HG03039 (cell line): ENCODE measurements around the gene MICALL2.

Experiments used
- ATAC-seq: cut with Tn5 transposase; IDR thresholded peaks from one replicate; pipeline ENCODE4 v1.9.1; 2021; ENCODE audit warnings: mild to moderate bottlenecking, moderate library complexity; ENCODE audit not compliant: unreplicated experiment

The MICALL2 gene

DNA sequence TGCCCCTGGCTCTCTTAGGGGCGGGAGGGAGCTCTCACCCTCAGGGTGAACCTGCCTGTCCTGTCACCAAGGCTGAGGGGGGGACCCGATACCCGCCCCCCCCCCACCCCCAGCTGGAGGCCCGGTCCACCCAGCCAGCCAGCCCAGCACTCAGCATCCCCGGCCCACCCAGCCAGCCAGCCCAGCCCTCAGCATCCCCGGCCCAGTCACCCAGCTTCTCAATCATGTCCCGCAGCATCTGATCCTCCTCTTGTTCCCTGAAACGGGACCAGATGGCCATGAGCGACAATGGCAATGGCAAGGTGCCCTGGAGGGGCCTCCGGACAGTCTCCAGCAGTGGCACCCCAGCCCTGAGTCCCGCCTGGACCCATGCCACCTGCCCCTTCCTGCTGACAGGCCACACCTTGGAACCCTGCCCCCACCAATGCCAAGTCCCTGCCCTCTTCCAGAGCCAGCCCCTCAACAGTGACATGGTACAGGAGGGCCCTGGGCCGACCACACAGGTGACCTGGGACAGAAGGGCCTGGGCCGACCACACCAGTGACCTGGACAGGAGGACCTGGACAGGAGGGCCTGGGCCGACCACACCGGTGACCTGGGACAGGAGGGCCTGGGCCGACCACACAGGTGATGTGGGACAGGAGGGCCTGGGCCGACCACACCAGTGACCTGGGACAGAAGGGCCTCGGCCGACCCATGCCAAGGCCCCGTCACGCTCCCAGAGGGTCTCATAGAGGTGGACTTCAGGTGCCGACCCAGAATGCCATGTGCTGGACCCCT is 24.2 kb downstream of the MICALL2 start:
- no peak for ATAC-seq

DNA sequence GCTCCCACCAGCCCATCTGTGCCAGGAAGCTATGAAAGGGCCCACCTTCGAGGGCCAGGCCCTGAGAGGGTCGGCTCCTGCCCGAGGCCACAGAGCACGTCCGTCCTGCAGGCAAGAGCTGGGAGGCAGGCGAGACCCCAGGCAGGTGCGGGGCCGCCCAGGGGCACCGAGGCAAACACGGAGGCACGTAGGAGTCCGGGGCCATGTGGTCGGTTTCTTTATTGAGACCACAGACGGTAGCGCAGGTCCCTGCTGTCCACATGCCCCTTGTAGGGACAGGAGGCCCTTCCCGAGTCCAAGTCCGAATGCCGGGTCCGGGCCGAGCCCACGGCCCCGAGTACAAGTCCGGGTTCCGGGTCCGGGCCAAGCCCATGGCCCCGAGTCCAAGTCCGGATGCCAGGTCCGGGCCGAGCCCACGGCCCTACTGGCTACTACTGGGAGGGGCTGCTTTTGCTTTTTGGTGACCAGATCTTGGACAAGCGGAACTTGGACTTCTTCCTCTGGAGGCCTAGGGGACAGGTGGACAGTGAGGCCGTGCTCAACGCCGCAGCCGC is 25.0 kb downstream of the MICALL2 start:
- ATAC-seq: no peak

DNA sequence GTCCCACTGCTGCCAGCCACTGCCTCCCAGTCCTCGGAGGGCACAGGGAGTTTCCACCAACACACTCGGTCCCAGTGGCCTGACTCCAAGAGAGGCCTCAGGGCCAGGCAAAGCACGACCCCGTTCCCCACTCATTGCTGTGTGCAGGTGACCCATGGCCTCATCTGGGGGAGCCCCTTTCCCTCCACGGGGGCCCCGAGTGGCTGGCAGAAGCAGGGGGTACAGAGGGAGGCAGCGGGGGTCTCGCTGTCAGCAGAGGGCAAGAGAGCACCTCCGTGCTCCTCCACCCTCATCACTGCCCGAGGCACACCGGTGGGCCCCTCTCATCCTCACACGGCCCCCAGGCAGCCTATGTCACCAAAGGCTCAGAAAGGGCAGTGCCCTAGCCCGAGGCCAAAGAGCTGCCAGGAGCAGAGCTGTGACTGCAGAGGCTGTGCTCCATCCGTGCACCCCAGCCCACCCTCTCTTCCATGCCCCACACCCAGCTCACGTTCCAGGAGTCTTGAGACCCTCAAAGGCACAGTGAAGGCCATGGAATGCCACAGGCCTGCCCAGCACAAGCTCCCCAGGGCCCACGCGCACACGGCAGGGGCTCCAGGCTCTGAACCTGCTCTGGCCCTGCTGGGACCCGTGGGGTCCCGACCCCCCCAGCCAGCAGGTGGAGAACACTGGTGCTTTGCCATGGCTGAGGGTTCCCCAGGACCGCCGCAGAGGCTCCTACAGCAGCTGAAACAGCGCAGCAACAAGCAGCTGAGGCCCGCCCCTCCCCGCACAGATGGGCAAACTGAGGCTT is 25.9 kb downstream of the MICALL2 start:
- no peak for ATAC-seq

DNA sequence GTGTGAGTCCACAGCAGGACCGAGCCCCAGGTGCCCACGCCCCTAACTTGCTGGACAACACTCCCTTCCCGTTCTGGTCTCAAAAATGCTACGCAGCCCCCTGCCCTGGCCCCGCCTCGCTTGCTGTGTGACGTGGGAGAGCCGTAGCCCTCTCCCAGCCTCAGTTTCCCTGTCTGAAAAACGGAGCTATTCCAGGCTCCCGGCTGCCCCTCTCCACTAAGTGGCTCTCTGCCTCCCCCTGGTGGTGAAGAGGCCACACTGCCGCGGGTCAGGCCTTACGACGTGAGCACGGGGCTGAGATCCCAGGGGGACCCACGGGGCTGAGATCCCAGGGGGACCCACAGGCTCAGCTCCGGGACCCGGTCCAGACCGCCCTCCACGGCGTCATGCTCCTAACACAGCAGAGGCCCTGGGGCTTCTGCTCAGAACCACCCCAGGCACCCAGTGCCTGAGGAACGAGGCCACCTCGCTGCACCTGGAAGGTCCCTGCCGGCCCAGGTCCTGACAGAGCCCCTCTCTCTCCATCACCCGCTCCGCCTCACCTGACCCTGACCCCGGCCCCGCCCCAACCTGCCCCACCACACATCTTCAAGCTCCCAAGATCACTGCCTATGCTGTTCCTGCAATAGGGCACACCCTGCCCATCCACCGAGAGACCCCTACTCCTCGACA is 26.7 kb downstream of the MICALL2 start:
- ATAC-seq: no peak

DNA sequence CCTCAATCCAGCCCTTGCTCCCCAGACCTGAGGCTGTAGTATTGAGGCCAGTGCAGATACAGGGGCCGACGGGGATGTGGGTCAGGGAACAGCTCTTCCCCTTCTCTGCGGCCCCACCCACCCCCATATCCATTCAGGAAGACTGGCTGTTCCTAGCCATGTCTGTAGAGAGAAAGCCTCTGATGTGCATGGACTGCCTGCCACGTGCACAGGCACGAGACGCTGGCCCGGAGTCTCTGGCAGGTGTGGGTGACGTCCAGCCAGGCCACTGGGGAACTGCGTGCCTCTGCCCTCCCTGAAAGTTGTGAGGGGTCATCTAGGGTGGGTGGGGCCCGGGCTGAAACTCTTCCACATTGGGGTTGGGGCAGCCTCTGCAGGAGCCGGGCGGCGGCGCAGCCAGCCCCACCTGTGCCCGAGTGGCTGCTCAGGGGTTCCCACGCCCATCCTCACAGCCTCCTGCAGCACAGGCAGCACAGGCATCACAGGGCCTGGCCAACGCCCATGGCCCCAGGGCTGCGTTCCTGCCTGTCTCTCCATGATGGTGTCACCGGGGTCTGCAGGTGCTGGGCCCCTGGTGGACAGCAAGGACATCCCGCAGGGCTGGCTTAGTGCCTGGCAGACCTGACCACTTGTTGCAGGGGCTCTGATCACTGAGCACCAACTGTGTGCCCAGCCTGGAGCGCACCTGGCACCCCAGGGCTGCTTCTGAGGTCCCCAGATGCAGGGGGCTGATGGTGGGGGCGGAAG is 27.5 kb downstream of the MICALL2 start:
- ATAC-seq: no peak

DNA sequence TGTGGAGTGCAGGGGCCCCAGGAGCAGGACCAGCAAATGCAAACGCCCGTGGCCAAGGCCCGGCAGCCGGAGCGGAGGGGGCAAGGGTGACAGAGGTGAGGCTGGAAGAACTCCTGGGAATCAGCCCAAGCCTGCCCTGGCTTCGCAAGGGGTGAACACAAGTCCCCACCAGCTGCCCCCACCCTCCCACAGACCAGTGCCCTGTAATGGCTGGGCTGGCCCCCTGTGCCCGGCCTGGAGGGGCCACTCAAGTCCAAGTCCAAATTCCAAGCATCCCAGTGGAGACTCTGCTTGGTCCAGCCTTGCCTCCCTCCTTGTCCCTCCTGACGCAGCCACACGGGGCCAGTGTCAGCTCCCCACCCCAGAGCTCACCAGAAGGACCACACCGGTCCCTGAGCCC is 28.0 kb downstream of the MICALL2 start:
- ATAC-seq: no peak

DNA sequence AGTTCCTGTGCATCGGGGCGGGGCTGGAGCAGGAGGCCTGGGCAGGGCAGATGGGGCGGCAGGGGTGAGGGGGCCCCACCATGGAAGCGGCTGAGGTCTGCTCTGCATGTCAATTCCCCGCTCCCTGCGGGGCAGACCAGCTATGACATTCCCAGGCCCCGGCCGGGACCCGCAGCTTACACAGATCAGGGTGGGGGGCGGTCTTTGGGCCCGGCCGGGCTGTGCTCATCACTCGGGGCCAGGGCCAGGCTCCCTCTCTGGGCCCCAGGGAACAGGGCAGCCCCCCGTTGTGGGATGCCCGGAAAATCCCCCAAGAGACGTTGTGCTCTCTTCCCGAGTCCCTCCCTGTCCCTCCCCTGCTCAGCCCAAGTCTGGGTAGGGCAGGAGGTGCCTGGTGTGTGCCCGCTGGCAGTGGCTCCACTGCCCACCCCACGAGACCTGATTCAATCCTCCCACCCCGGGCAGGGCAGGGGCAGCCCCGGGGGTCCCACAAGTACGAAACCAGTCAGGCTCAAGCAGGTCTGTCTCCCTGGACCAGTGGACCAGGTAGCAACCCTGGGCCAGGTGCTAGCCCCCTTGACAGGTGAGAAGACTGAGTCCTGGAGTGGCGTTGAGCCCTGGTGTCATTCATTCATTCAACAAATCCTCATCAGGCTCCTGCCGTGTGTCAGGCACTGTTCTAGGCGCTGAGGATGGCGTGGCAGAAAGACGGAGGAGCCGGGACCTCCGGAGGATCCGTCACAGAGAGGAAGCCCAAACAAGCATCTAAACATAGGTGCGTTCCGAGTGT is 29.0 kb downstream of the MICALL2 start:
- no peak for ATAC-seq

DNA sequence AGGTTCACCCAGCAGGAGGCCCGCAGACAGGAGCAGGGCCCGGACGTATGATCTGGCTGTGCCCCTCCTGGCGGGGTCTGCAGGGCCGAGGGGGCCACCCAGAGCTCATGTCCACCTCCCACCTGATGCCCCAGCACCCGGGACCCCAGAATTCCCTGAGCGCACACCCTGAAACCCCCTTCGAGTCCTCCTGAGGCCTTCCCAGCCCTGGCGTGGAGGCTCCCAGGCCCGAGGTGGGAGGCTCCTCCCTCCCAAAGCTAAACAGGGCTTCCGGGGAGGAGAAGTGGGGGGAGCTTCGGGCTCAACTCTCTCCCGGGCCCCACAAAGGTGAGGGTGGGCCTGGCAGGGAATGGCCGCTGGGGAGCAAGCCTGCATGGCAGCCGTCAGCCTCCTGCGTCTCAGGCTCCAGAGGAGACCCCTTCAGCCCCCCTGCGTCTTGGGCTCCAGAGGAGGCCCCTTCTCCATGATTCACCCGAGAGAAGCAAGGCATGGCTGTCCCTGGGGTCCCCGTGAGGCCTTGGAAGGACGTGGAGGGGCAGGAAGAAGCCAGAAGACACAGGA is 30.2 kb downstream of the MICALL2 start:
- ATAC-seq: no peak

DNA sequence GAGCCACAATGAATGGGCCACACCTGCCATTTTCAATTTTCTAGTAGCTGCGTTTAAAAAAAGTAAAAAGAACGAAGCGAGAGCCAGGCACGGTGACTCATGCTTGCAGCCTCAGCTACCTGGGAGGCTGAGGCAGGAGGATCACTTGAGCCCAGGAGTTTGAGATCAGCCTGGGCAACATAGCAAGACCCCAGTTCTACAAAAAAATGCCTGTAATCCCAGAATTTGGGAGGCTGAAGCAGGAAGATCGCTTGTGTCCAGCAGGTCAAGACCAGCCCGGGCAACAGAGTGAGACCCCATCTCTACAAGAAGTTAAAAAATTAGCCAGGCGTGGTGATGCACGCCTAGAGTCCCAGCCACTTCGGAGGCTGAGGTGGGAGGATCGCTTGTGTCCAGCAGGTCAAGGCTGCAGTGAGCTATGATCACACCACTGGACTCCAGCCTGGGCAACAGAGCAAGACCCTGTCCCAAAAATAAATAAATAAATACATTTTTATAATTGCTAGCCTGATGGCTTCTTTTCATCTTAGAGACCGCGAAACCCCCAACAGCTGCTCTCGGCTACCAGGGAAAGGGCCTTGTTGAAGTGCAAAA is 32.1 kb downstream of the MICALL2 start:
- ATAC-seq: no peak

DNA sequence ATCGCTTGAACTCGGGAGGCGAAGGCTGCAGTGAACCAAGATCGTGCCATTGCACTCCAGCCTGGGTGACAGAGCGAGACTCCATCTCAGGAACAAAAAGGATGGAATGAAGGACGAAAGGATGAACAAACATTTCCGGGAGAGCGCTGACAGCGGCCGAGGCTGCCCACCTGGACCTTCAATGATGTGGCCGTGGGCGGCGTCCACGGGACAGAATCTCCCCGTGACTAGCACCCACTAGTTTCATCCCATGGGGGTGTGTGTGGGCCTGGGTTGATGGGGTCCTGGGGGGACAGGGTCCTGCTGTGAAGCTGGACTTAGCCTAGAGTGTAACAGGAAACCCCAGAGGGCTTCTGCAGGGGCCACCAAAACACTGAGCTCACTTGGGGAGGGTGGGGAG is 32.8 kb downstream of the MICALL2 start:
- ATAC-seq: no peak

DNA sequence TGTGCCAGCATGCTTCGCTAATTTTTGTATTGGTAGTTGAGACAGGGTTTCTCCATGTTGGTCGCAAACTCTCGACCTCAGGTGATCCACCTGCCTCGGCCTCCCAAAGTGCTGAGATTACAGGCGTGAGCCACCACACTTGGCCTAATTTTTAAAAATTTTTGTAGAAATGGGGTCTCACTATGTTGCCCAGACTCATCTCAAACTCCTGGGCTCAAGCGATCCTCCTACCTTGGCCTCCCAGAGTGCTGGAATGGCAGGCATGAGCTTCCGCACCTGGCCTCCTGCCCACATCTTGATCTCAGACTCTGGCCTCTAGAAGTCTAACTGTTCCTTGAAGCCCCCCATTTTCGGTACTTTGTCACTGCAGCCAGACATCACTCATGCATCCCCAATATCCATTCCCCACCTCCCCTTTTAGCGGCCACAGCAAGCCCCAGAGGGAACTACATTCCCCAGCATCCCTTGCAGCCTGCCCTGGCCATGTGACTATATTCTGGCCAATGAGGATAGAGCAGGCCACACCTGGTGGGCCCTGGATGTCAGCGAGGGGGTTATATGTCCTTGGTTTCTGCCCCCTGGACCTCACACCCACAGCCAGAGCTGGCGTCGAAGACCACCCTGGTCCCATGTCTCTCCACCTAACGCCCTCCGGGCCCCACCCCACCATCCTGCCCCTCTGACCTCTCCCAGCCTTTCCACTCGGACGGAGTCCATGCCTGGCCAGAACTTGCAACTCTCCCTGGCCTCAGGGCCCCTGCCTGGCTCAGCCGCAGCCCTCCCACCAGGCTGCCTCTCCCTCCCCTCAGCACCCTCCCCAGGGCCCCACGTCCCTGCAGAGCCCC is 33.8 kb downstream of the MICALL2 start:
- no peak for ATAC-seq

DNA sequence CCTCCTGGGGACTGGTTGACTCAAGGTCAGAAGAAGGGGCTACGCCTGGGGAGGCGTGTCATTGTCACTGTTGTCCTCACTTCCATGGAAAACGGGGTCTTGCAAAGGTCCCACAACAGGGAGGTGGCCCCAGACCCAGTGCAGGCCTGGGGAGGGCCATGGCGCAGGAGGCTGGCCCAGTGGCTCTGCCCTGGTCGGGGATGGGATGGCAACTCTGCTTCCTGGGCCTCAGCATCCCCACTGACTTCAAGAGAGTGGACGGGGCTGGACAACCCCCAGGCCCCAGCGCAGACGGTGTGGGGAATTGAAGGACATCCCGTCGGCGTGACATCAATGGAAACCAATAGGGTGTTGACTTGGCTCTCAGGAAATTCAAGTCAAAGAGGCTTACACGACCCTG is 35.2 kb downstream of the MICALL2 start:
- no peak for ATAC-seq

DNA sequence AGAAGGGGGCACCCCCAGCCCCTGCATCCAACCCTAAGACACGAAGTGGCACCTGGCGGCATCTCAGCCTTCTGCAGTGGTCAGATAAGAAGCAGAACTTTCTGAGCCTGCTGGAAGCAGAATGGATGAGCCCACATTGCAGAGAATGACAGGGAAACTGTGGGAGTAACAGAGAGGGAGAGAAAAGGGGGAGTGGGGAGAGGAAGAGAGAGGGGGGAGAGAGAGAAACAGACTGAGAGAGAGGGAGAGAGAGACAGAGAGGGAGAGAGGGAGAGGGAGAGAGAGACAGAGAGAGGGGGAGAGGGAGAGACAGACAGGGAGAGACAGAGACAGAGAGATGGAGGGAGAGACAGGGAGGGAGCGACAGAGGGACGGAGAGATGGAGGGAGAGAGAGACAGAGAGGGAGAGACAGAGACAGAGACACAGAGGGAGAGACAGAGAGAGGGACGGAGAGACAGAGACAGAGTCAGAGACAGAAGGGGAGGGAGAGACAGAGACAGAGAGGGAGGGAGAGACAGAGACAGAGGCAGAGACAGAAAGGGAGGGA is 35.9 kb downstream of the MICALL2 start:
- no peak for ATAC-seq

DNA sequence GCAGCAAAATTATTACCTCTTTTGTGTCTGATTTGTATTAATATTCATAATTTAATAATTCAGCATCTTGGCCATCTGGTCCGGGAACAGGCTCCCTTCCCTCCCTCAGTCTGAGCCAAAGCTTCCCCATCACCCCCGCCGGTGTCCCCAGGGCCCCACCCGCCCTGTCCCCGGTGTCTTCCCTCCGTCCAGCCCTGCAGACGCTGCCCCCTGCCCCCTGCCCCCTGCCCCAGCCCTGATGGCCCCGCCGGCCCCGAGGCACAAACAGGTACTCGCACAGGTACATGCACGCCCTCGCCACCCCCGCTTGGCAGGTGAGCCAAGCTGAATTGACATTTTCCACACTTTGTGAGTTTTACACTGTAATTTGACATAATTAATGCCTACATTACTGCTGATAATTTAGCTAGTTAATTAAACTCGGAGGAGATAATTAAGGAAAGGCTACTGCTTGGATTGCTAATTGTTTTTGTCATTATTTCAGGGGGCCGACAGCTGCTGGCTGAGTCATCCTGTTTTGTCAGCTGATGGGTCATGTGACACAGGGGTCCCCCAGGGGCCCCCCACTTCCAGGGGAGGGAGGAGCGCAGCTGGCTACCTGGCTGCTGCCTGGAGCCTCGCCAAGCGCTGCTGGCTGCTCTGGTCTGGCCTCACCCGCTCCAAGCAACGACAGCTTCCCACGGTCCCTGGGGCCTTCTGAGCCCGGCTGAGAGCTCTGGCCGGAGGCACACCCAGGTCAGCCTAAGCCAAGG is 36.6 kb downstream of the MICALL2 start:
- no peak for ATAC-seq

DNA sequence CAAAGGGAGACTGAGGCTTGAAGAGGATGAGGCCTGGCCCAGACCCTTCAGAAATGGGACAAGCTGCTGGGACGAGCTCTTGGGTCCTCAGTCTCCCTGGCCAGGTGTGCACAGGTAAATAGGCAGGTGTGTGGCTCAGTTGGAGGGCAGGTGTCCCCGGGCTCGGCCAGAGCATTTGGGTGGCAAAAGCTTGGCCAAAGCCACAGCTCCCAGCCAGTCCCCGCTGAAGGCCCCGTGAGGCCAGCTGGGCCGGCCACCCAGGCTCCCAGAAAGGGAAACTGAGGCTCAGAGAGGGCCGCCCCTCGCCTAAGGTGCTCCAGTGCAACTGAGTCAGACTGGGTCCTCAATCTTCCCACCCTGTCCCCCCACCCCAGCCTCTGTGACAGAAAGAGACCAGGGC is 37.3 kb downstream of the MICALL2 start:
- ATAC-seq: no peak

DNA sequence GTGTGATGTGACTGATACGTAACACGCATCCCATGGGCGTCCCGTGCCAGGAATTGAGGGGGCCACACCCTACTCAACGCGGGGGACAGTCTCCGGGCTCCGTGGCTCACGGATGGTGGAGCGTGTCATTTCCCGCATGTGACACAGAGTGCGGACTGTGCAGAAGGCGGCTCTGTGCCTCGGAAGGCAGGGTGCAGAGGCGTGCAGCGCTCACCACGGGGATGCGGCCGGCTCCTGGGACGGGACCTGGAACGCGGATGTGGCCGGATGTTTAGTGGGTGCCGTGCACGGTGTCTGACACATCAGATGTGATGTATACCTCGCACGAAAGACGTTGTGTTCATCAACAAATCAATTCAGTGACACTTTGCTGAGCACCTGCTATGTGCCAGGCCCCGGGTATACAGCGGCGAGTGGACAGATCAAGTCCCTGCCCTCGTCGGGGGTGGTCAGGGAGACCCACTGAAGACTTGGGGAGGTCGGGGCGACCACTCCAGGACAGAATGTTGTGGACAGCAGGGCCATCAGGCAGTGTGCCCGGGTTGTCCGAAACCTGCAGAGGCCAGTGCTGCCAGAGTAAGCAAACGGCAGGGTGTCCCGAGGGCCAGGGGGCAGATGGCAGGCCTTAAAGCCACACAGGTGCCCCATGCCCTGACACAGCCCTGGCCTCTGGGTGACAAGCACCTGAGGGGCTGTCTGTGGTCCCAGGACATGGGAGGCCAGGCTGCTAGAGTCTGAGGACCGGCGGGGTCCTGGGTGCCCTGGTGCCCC is 38.1 kb downstream of the MICALL2 start:
- ATAC-seq: no peak

DNA sequence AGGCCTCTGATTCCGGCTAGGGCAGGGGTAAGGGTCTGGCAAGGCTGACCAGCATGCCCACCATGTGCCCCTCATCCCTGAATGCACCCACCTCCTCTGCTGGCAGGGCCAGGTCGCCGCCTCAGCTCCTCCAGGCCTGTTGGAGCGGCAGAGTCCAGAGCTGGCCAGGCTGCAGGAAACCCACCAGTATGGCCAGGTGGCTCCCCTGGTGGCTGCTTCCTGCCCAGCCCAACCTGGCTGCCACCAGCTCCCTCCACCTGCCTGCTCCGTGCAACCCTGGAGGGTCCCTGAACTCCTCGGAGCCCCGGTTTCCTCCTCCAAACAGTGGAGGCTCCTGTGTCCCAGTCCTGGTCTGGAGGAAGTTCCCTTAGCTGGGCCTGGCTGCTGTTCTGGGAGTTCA is 39.6 kb downstream of the MICALL2 start:
- ATAC-seq: no peak
